ENCODE data around the gene BEST1.

Gene BEST1

GRCh38 chr11:61911701-61912529, 38.2 kb upstream of the BEST1 start:
- TF ChIP-seq CTCF (IDR thresholded peaks at IDR 0.05) = no peak
- H3K9me3 ChIP-seq (ENCODE audit: control insufficient read depth, low read length) = no peaks in the 10 kb centered on the region
- no peaks in the 10 kb centered on the region for H3K79me2 ChIP-seq
- H2AFZ ChIP-seq = no peak overlapping the region
- H3K27ac ChIP-seq = no peak overlapping the region
- H3K4me3 ChIP-seq (ENCODE audit: low read depth, low read length) = no peak overlapping the region
- peaks cover 11% of the 10 kb centered on the region for H3K4me1 ChIP-seq
- H3K27me3 ChIP-seq (ENCODE audit: control insufficient read depth, insufficient read depth, low read length) = no peaks in the 10 kb centered on the region
- H3K4me2 ChIP-seq (ENCODE audit: low read length) = no peak overlapping the region
- no peak overlapping the region for H3K9ac ChIP-seq
- no peaks in the 10 kb centered on the region for H3K36me3 ChIP-seq (ENCODE audit: control insufficient read depth, insufficient read depth, low read length)

- Histone ChIP-seq H3K79me2 (no peaks in the 10 kb centered on the region), H3K9ac (no peak overlapping the region), H2AFZ (no peak overlapping the region), H3K4me3 (ENCODE audit: low read depth, low read length) (no peak overlapping the region), H3K4me2 (ENCODE audit: low read length) (no peak overlapping the region), H3K9me3 (ENCODE audit: control insufficient read depth, low read length) (no peaks in the 10 kb centered on the region), H3K4me1 (peaks cover 11% of the 10 kb centered on the region), H3K36me3 (ENCODE audit: control insufficient read depth, insufficient read depth, low read length) (no peaks in the 10 kb centered on the region), H3K27me3 (ENCODE audit: control insufficient read depth, insufficient read depth, low read length) (no peaks in the 10 kb centered on the region), H3K27ac (no peak overlapping the region)
- TF ChIP-seq CTCF (IDR thresholded peaks at IDR 0.05) = no peak
Observed at GRCh38 chr11:61912530-61912898, 37.6 kb upstream of the BEST1 start.

GRCh38 chr11:61912991-61913698, 37.0 kb upstream of the BEST1 start:
- Histone ChIP-seq H3K4me1 (peaks cover 11% of the 10 kb centered on the region), H3K79me2 (no peaks in the 10 kb centered on the region), H3K4me2 (ENCODE audit: low read length) (no peak overlapping the region), H3K36me3 (ENCODE audit: control insufficient read depth, insufficient read depth, low read length) (no peaks in the 10 kb centered on the region), H3K9ac (no peak overlapping the region), H3K27me3 (ENCODE audit: control insufficient read depth, insufficient read depth, low read length) (no peaks in the 10 kb centered on the region), H3K9me3 (ENCODE audit: control insufficient read depth, low read length) (no peaks in the 10 kb centered on the region), H2AFZ (no peak overlapping the region), H3K27ac (no peak overlapping the region), H3K4me3 (ENCODE audit: low read depth, low read length) (no peak overlapping the region)
- no peak for TF ChIP-seq CTCF (IDR thresholded peaks at IDR 0.05)

- Histone ChIP-seq H3K4me2 (ENCODE audit: low read length) (no peak overlapping the region), H3K27me3 (ENCODE audit: control insufficient read depth, insufficient read depth, low read length) (no peaks in the 10 kb centered on the region), H3K9ac (no peak overlapping the region), H3K9me3 (ENCODE audit: control insufficient read depth, low read length) (no peaks in the 10 kb centered on the region), H3K27ac (no peak overlapping the region), H3K4me3 (ENCODE audit: low read depth, low read length) (no peak overlapping the region), H3K4me1 (peaks cover 5% of the 10 kb centered on the region), H2AFZ (no peak overlapping the region), H3K79me2 (no peaks in the 10 kb centered on the region), H3K36me3 (ENCODE audit: control insufficient read depth, insufficient read depth, low read length) (no peaks in the 10 kb centered on the region)
- TF ChIP-seq CTCF (IDR thresholded peaks at IDR 0.05) = no peak
Observed at GRCh38 chr11:61913699-61914395, 36.3 kb upstream of the BEST1 start.
